ENCODE results near the gene PSMA6. TPM values are rescaled to one million over a fixed set of nuclear protein-coding genes. Genes with fewer than 3 reads are reported as not detected.

The PSMA6 gene
- total RNA-seq, 1 donor from 2014 or later, result 344 TPM

- no peaks in the 10 kb centered on the region for H3K9me3 Mint-ChIP-seq
- no peak for TF ChIP-seq CTCF (IDR thresholded peaks at IDR 0.05)
- no peak overlapping the region for H3K4me3 ChIP-seq
Measured at GRCh38 chr14:35254736-35255135, 37.4 kb upstream of the PSMA6 start.

GRCh38 chr14:35255711-35256110 lies 36.5 kb upstream of the PSMA6 start:
- Mint-ChIP-seq H3K27ac (no peak overlapping the region), H3K4me1 (no peaks in the 10 kb centered on the region), H3K4me3 (no peak overlapping the region), H3K27me3 (ENCODE audit: insufficient read depth, low read depth) (peaks cover 2% of the 10 kb centered on the region), H3K9me3 (no peaks in the 10 kb centered on the region), H3K36me3 (peaks cover 5% of the 10 kb centered on the region)
- Histone ChIP-seq H4K20me1 (ENCODE audit: low read depth) (no peaks in the 10 kb centered on the region), H3K4me1 (no peaks in the 10 kb centered on the region), H3K79me2 (ENCODE audit: low read depth) (no peaks in the 10 kb centered on the region), H3K4me3 (no peak overlapping the region), H3K27me3 (no peaks in the 10 kb centered on the region), H3K27ac (no peak overlapping the region), H3K9ac (no peak overlapping the region), H3K36me3 (no peaks in the 10 kb centered on the region), H3K4me2 (no peak overlapping the region), H3F3A (ENCODE audit: low read depth) (no peaks in the 10 kb centered on the region), H3K9me3 (ENCODE audit: low read depth) (no peaks in the 10 kb centered on the region), H2AFZ (replicated peaks) (no peak overlapping the region)
- DNase-seq (ENCODE audit: low spot score), result no peak
- TF ChIP-seq CTCF (IDR thresholded peaks at IDR 0.05), result no peak
- no peak for TF ChIP-seq EZH2 (IDR thresholded peaks at IDR 0.05)
- TF ChIP-seq EZH2phosphoT487 (IDR thresholded peaks at IDR 0.05), result no peak

More at GRCh38 chr14:35254736-35255135, 37.4 kb upstream of the PSMA6 start:
- Histone ChIP-seq H3K9me3 (ENCODE audit: low read depth) (no peaks in the 10 kb centered on the region), H3K4me2 (no peak overlapping the region), H3K27ac (no peak overlapping the region), H3K9ac (no peak overlapping the region), H4K20me1 (ENCODE audit: low read depth) (no peaks in the 10 kb centered on the region), H2AFZ (replicated peaks) (no peak overlapping the region), H3K36me3 (no peaks in the 10 kb centered on the region), H3K79me2 (ENCODE audit: low read depth) (no peaks in the 10 kb centered on the region), H3K4me1 (no peaks in the 10 kb centered on the region), H3F3A (ENCODE audit: low read depth) (no peaks in the 10 kb centered on the region), H3K27me3 (no peaks in the 10 kb centered on the region)
- no peak overlapping the region for H3K4me3 Mint-ChIP-seq
- no peak for DNase-seq (ENCODE audit: low spot score)
- H3K36me3 Mint-ChIP-seq, result peaks cover 3% of the 10 kb centered on the region
- no peaks in the 10 kb centered on the region for H3K4me1 Mint-ChIP-seq
- peaks cover 2% of the 10 kb centered on the region for H3K27me3 Mint-ChIP-seq (ENCODE audit: insufficient read depth, low read depth)
- peak overlapping the region; percentile 10 for H3K27ac Mint-ChIP-seq

GRCh38 chr14:35257809-35258208 lies 34.4 kb upstream of the PSMA6 start:
- Mint-ChIP-seq H3K4me3 (no peak overlapping the region), H3K36me3 (peaks cover 5% of the 10 kb centered on the region), H3K27me3 (ENCODE audit: insufficient read depth, low read depth) (peaks cover 2% of the 10 kb centered on the region), H3K4me1 (no peaks in the 10 kb centered on the region), H3K9me3 (no peaks in the 10 kb centered on the region), H3K27ac (no peak overlapping the region)
- no peaks in the 10 kb centered on the region for H4K20me1 ChIP-seq (ENCODE audit: low read depth)
- TF ChIP-seq EZH2phosphoT487 (IDR thresholded peaks at IDR 0.05), result no peak
- no peak for TF ChIP-seq CTCF (IDR thresholded peaks at IDR 0.05)
- no peak for TF ChIP-seq EZH2 (IDR thresholded peaks at IDR 0.05)
- no peaks in the 10 kb centered on the region for H3K79me2 ChIP-seq (ENCODE audit: low read depth)
- H3K27me3 ChIP-seq, result no peaks in the 10 kb centered on the region
- H3K4me1 ChIP-seq, result no peaks in the 10 kb centered on the region
- no peak overlapping the region for H3K4me3 ChIP-seq
- no peak for DNase-seq (ENCODE audit: low spot score)
- H2AFZ ChIP-seq (replicated peaks), result no peak overlapping the region
- no peaks in the 10 kb centered on the region for H3K9me3 ChIP-seq (ENCODE audit: low read depth)
- no peak overlapping the region for H3K27ac ChIP-seq
- H3K4me2 ChIP-seq, result no peak overlapping the region
- H3K9ac ChIP-seq, result no peak overlapping the region
- no peaks in the 10 kb centered on the region for H3F3A ChIP-seq (ENCODE audit: low read depth)
- no peaks in the 10 kb centered on the region for H3K36me3 ChIP-seq

All from neural progenitor cell (in vitro differentiated cells).